NCI-H82 treated with DMSO at 0.1 percent for 48 hours (cell line): Measurements from ENCODE around the gene SNRNP70.
"Not testable (repeated sequence)": the region's sequence is repeated elsewhere in the genome, so short reads cannot be mapped to it uniquely, and the experiment has no call there.

Experiments
- DNase-seq: peaks from one replicate; lab custom pipeline; 2025; ENCODE audit not compliant: unreplicated experiment; lab: John Stamatoyannopoulos, UW

The SNRNP70 gene

DNA sequence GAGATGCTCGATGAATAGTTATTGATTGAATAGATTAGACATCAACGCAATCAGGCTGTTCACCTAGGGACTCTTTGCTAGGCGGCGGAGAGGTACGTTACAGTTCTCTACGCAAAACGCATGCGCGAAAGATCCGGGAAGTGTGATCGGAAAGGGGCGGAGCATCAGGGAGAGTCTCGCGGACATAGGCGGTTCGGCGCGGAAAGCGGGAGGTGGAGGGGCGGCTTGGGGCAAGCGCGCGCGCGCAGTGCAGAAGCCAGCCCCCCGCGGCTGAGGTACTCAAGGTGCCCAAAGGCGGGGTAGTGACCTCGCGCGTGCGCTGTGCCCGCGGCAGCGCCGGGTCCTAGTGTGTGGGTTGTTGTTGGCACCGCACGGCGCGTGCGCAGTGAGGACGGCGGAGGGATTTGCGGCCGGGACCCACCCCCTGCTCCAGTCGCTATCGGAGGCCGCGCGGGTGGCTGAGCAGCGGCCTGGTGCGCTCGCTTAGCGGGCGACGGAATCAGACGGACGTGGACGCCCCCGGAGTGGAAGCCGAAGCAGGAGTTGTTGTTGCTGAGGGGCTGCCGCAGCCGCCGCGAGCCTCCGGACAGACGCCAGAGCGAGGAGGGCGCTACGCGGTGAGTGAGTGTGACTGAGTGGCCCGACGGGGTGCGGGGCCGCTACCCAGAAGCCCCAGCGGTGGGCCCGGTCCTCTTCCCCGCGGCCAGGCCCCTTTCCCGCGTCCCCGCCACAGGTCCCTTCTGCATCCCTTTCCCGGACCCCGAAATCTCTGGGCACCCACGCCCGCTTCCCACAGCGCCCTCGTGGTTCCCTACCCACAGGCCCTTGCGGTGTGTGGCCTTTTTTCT is at the start of gene SNRNP70:
Gene SNRNP70, plus strand, starts transcription at position 432 of the 848 bp plus-strand sequence. CDS start 964 bp downstream, outside the sequence.
- peak; percentile 97 for DNase-seq

DNA sequence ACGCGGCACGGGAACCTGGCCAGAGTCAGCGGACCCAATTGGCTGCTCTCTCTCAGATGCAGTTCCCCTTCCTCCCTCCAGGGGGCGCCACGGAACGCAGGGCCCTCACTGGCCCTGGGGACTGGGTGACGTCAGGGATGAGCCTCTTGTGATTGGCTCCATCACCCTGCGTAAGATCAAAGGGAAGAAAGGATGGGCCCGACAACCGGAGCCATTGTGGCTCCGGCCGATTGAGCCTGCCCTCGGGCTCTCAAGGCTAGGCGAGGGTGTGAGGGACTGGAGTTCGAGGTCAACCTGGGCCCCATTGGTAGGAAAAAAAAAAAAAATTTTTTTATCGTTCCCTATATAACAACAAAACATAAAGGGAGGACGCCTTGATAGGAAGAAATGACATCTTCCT is 48.4 kb upstream of the SNRNP70 start, which contains the start of gene CGB1:
Gene CGB1, minus strand, starts transcription at position 81 of the 400 bp plus-strand sequence. CDS start 184 bp downstream, outside the sequence.
- peak; percentile 57 for DNase-seq

GRCh38 chr19:49038111-49038510 is 47.1 kb upstream of the SNRNP70 start:
- not testable (repeated sequence) for DNase-seq

- not testable (repeated sequence) for DNase-seq
Observed at GRCh38 chr19:49038557-49039276, 46.5 kb upstream of the SNRNP70 start.

DNA sequence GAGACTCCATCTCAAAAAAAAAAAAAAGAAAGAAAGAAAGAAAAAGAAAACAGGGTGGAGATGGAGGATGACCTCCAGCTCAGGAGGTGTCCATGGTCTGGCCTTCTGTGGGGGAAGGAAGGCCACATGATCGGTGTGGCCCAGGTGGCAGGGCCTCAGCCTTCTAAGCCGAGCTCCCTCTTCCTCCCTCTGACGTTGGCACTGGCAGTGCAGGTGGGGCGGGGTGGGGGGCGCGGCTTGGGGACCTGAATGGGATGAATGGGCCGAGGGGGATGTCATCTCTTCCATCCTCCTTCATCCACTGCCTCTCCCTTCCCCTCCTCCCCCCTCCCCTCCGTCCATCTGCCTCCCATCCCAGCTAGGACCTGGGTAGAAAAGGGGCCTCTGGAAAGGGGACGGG is 45.5 kb upstream of the SNRNP70 start:
- DNase-seq: not testable (repeated sequence)

DNA sequence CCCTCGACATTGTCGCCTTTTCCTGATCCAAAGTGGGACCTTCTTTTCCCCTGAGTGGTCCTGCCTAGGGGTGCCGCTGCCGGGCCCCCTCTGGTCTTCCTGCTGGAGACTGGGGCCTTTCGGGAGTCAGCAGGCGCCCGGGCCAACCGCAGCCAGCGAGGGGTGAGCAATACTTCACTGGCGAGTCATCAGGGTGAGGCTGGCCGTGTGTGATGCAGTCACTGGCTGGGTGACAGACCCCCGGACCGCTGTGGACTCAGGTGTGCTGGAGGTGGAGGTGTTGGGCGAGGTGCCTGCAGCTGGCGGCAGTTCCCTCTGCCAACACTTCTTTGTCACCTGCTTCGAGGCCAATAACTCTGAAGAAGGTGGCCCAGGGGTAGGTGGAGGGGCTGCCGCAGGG is 43.1 kb upstream of the SNRNP70 start:
- DNase-seq: no peak

DNA sequence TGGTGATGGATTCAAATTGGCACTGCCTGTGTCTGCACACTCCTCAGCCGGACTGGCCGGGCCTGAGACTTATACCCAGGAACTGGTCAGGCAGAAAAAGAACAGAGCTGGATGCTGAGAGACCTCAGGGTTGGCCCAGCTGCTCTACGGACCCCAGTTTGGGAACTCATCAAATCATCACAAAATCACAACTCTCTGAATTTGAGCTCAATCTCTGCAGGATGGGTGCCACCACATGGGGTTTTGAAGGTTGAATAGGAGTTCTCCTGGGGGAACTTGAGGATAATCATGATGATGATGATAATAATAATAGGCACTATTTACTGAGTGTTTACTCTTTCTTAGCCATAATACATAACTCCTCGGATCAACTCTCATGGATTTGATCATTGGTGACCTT is 42.6 kb upstream of the SNRNP70 start:
- DNase-seq: not testable (repeated sequence)

DNA sequence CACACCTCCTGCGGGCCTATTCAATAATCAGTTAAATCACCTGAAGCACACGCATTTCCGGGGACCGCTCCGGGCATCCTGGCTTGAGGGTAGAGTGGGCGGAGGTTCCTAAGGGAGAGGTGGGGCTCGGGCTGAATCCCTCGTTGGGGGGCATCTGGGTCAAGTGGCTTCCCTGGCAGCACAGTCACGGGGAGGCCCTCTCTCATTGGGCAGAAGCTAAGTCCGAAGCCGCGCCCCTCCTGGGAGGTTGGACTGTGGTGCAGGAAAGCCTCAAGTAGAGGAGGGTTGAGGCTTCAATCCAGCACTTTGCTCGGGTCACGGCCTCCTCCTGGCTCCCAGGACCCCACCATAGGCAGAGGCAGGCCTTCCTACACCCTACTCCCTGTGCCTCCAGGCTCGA is 41.7 kb upstream of the SNRNP70 start, which contains the start of gene CGB5:
Gene CGB5, plus strand, starts transcription at position 301 of the 400 bp plus-strand sequence. CDS start 362 bp downstream, outside the sequence.
- not testable (repeated sequence) for DNase-seq

GRCh38 chr19:49049011-49049410 is 36.2 kb upstream of the SNRNP70 start, which contains the start of gene CGB8:
TSS of gene CGB8 (minus strand) at chr19:49049111. CDS start at chr19:49048739, 372 bp downstream.
- DNase-seq: not testable (repeated sequence)

- not testable (repeated sequence) for DNase-seq
Observed at GRCh38 chr19:49049834-49050233, 35.4 kb upstream of the SNRNP70 start.

DNA sequence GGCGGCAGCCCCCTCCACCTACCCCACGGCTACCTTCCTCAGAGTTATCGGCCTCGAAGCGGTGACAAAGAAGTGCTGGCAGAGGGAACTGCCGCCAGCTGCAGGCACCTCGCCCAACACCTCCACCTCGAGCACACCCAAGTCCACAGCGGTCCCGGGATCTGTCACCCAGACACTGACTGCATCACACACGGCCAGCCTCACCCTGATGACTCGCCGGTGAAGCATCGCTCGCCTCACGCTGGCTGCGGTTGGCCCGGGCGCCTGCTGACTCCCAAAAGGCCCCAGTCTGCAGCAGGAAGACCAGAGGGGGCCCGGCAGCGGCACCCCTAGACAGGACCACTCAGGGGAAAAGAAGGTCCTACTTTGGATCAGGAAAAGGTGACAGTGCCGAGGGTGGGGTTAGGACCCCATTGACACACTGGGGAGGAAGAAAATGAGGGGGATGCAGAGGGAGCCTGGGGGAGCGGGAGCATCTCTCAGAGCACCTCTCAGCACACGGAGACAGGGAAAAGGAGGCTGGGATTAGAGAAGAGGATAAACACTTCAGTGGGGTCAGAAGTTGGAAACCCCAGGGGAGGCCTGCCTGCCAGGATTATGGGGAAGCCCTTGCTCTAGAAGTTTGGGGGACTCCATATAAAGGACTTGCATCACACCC is 34.7 kb upstream of the SNRNP70 start:
- not testable (repeated sequence) for DNase-seq

DNA sequence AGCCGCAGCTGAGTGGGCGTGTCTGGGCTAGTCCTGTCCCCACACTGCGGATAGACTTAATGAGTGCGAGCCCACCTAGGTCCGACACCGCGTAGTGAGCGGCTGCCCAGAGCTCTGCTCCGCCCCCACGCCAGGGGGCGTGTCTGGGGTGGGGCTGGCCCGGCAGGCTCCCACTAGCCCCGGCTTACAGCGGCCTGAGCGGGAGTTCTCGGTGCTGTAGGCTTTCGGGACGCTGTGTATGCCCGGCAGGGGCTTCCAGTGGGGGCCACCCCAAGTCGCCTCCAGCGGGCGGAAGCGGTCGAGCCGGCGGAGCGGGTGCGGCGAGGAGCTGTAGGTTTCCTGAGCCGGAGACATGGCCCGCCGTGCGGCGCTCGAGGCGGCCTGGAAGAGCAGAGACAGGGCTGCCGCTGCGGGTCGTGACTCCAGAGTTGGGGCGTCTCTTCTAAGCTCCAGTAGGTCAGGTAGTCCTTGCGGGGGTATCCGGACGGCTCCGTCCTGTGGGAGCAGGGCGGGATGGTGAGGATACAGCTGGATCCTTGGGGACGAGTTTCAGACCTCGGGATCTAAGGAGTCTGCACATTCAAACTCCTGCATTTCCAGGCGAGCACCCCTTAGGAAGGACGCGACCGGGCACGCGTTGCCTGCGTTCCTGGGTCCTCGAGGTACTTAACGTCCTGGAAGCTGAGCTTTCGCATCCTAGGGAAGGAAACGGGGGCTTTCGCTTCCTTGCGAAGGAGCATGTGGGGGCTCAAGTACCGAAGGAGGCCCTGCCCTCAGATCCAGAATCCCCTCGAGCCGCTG is 28.9 kb upstream of the SNRNP70 start:
- DNase-seq: peak; percentile 15

GRCh38 chr19:49056902-49057596 is 28.2 kb upstream of the SNRNP70 start:
- not testable (repeated sequence) for DNase-seq

DNA sequence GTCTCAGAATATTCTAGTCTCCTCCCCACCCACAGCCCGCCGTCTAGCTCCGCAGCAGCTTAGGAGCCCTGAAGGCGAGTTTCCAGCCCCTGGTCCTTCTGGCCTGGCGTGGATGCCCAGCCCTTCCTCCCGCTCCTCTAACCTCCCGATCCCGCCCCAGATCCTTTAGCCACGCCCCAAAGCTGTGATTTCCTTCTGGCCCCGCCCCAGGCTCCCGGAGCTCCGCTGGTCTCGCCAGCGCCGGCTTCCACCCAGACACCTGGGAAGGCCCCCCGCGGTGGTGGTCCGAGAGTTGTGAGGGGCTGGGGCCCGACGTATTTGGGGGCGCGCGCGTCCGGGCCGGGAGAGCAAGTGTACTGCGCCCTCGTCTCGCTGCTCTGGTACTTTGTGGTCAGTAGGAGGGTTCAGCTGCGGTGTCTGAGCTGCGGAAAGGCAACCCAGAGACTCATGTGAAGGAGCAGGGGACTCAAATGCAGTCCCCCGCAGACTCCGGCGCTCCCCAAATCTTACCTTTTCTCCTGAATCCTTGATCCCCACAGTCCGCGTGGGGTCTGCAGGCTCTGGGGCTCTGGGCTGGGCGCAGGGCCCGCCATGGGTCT is 27.5 kb upstream of the SNRNP70 start, which contains the start of gene CGB7:
Gene CGB7, minus strand, starts transcription at position 114 of the 599 bp plus-strand sequence. CDS start 2,374 bp downstream, outside the sequence.
- DNase-seq: peak; percentile 74

- DNase-seq: no peak
Observed at GRCh38 chr19:49058562-49058961, 26.7 kb upstream of the SNRNP70 start.

DNA sequence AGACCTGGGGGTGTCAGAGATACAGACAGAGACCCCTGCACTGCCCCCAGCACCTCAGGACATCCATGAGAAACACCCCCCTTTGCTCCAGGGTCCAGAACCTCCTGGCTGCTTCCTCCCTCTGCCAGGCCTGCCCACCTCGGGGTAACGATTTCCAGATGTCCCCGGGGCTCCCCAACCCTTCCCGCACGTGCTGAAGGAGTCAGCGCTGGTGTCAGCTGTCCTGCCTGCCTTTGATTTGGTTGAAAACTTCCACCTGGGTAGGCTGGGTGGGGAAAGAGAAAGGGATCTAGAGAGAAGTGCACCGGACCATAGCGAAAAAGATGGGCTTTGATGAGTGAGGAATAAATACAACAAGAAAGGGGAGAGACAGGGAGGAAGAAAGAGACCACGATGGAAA is 26.2 kb upstream of the SNRNP70 start:
- DNase-seq: no peak

DNA sequence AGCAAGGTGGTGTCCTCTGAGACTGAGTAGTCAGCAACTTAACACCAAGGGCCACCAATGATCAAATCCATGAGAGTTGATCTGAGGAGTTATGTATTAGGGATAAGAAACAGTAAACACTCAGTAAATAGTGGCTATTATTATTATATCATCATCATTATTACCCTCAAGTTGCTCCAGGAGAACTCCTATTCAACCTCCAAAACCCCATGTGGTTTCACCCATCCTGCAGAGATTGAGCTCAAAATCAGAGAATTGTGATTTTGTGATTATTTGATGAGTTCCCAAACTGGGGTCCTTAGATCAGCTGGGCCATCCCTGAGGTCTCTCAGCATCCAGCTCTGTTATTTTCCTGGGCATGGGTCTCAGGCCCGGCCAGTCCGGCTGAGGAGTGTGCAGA is 24.3 kb upstream of the SNRNP70 start:
- DNase-seq: no peak

DNA sequence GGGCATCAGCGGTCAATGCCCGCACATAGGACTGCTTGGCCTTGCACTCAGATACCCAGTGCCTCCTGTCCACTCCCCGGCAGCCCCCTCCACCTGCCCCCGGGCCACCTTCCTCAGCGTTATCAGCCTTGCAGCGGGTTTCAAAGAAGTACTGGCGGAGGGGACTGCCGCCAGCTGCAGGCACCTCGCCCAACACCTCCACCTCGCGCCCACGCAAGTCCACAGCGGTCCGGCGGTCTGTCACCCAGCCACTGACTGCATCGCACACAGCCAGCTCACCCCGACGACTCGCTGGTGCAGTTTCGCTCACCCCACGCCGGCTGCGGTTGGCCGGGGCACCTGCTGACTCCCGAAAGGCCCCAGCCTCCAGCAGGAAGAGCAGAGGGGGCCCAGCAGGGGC is 23.8 kb upstream of the SNRNP70 start:
- DNase-seq: no peak

DNA sequence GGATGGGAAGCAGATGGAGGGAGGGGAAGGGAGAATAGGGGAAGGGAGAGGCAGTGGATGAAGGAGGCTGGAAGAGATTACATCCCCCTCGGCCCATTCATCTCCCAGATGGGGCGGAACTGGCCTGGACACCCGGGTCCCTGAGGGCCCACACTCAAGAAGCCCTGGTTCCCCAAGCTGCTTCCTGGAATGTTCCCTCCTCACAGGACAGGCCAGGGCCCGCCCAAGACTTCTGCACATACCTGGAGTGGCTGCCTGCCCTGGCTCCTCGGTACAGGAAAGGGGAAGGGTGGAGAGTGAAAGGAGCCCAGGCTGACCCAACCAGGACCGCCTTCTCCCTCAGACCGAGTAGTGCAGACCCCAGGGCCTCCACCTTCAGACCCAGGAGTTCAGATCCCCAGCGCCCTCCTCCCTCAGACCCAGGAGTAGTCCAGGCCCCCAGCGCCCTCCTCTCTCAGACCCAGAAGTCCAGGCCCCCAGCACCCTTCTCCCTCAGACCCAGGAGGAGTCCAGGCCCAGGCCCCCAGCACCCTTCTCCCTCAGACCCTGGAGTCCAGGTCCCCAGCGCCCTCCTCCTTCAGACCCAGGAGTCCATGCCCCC is 21.1 kb upstream of the SNRNP70 start:
- no peak for DNase-seq
